ENCODE measurements around the gene ZNF385D. TPM values are rescaled to one million over a fixed set of nuclear protein-coding genes. Genes with fewer than 3 reads are reported as not detected.

The ZNF385D gene
- total and polyA plus RNA-seq, 2 donors from 2014 or later = 1.4 to 8.9 TPM

DNA sequence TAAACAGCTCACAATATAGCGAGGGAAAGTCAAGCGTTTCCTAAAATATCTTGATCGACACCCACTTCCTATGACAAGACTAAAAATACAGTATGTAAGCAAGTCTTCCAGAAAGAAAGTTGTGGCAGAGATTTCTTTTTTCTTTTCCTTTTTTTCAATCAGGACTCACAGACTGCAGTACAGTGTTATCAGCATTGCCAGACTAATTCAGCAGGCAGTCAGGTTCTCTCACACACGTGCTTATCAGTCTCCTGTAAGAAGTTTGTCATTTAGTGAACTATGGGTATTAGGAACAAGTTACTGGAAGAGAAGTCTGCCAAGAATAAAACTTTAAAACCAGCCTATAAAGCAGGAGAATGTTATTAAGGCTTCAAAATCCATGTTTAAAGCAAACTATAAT, 32.8 kb upstream of the ZNF385D start:
- TF ChIP-seq, protein P1, sequence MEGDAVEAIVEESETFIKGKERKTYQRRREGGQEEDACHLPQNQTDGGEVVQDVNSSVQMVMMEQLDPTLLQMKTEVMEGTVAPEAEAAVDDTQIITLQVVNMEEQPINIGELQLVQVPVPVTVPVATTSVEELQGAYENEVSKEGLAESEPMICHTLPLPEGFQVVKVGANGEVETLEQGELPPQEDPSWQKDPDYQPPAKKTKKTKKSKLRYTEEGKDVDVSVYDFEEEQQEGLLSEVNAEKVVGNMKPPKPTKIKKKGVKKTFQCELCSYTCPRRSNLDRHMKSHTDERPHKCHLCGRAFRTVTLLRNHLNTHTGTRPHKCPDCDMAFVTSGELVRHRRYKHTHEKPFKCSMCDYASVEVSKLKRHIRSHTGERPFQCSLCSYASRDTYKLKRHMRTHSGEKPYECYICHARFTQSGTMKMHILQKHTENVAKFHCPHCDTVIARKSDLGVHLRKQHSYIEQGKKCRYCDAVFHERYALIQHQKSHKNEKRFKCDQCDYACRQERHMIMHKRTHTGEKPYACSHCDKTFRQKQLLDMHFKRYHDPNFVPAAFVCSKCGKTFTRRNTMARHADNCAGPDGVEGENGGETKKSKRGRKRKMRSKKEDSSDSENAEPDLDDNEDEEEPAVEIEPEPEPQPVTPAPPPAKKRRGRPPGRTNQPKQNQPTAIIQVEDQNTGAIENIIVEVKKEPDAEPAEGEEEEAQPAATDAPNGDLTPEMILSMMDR (IDR thresholded peaks at IDR 0.05; ENCODE audit: borderline replicate concordance, extremely low read depth, insufficient read depth) = no peak
- DNase-seq (no peak), FAIRE-seq (no peak)
- H3K36me3 ChIP-seq (ENCODE audit: control insufficient read depth in 2 of 3, insufficient read depth in 3 of 3, low read length in 3 of 3) = no peaks in the 10 kb centered on the region
- H3K4me3 ChIP-seq (ENCODE audit: low read length in 3 of 3) = no peak overlapping the region
- H3K27me3 ChIP-seq (ENCODE audit: control insufficient read depth, insufficient read depth, low read length) = no peaks in the 10 kb centered on the region
- intact Hi-C loops (cut with DNase I) = no loop called here
- H3K9me3 ChIP-seq (ENCODE audit: control insufficient read depth in 2 of 3, insufficient read depth in 1 of 3, low read length in 3 of 3) = no peaks in the 10 kb centered on the region
- no peaks in the 10 kb centered on the region for H3K4me1 ChIP-seq (ENCODE audit: control insufficient read depth in 2 of 3, insufficient read depth in 2 of 3, low read depth in 1 of 3, low read length in 3 of 3)
- H3K27ac ChIP-seq (ENCODE audit: low read depth in 2 of 2, low read length in 2 of 2) = no peak overlapping the region
- no peak overlapping the region for H3K9ac ChIP-seq (ENCODE audit: low read length in 3 of 3)

DNA sequence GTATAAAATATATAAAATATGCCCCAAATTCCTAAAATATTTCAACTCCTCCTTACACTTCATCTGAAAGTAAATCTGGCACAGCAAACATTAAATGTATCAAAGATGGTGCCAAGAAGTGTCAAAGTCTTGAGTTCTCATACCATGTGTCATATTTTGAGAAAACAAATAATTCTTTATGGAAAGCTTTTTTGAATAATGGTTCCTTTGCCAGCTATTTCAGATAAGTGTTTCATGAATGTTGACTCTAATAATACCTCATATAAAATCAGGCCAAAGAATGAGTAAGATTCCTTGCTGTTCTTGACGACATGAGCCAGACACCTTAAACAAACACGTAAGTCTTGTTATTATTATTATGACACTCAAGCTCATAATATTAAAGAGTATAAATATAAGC, 30.3 kb upstream of the ZNF385D start:
- Histone ChIP-seq H3K9ac (ENCODE audit: low read length in 3 of 3) (no peak overlapping the region), H3K27me3 (ENCODE audit: control insufficient read depth, insufficient read depth, low read length) (no peaks in the 10 kb centered on the region), H3K36me3 (ENCODE audit: control insufficient read depth in 2 of 3, insufficient read depth in 3 of 3, low read length in 3 of 3) (no peaks in the 10 kb centered on the region), H3K27ac (ENCODE audit: low read depth in 2 of 2, low read length in 2 of 2) (no peak overlapping the region), H3K9me3 (ENCODE audit: control insufficient read depth in 2 of 3, insufficient read depth in 1 of 3, low read length in 3 of 3) (no peaks in the 10 kb centered on the region), H3K4me3 (ENCODE audit: low read length in 3 of 3) (no peak overlapping the region), H3K4me1 (ENCODE audit: control insufficient read depth in 2 of 3, insufficient read depth in 2 of 3, low read depth in 1 of 3, low read length in 3 of 3) (no peaks in the 10 kb centered on the region)
- TF ChIP-seq, protein P1 (IDR thresholded peaks at IDR 0.05; ENCODE audit: borderline replicate concordance, extremely low read depth, insufficient read depth) = no peak
- no peak for DNase-seq
- intact Hi-C loops (cut with DNase I) = no loop called here
- FAIRE-seq = no peak

DNA sequence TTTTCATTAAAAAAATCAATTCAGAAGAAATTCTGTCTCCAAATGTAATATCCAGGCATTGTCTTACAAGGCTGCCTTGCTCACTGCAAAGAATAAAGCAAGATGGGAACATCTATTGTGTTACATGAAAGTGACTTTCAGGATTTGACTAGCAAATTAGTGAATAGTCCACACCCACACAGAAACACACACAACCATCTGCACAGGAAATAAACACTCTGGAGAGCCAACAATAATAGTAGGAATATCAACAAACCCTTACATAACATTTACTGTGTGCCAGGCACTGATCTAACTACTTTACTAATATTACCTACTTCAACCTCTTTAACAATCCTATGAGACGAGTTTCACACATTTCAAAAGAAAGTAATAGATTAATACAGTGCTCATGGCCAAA, 28.9 kb upstream of the ZNF385D start:
- TF ChIP-seq, protein P1 (IDR thresholded peaks at IDR 0.05; ENCODE audit: borderline replicate concordance, extremely low read depth, insufficient read depth) = no peak
- Histone ChIP-seq H3K4me1 (ENCODE audit: control insufficient read depth in 2 of 3, insufficient read depth in 2 of 3, low read depth in 1 of 3, low read length in 3 of 3) (no peaks in the 10 kb centered on the region), H3K9ac (ENCODE audit: low read length in 3 of 3) (no peak overlapping the region), H3K9me3 (ENCODE audit: control insufficient read depth in 2 of 3, insufficient read depth in 1 of 3, low read length in 3 of 3) (no peaks in the 10 kb centered on the region), H3K4me3 (ENCODE audit: low read length in 3 of 3) (no peak overlapping the region), H3K27me3 (ENCODE audit: control insufficient read depth, insufficient read depth, low read length) (no peaks in the 10 kb centered on the region), H3K36me3 (ENCODE audit: control insufficient read depth in 2 of 3, insufficient read depth in 3 of 3, low read length in 3 of 3) (no peaks in the 10 kb centered on the region), H3K27ac (ENCODE audit: low read depth in 2 of 2, low read length in 2 of 2) (no peak overlapping the region)
- intact Hi-C loops (cut with DNase I) = no loop called here
- DNase-seq = no peak
- no peak for FAIRE-seq

DNA sequence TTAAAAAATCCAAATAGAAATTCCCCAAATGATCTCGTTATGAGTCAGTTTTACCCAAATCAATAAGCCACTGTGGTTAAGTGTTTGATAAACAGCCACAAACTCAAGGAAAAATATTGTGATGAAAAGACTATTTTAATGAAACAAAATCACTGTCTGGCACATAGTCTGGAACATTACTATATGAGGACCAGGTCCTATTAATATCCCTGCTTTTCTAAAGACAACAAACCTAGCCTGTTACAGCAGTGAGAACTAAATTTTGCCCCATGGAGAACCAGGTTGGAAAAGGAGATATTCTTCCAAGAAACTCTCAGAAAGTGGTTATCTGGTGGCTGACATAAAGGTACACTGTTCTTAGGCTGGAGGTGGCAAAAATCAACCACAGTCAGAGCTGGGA, 27.7 kb upstream of the ZNF385D start:
- no peak for DNase-seq
- FAIRE-seq = no peak
- Histone ChIP-seq H3K9me3 (ENCODE audit: control insufficient read depth in 2 of 3, insufficient read depth in 1 of 3, low read length in 3 of 3) (peaks cover 0 to 3% (median 0%) of the 10 kb centered on the region in 3 donors), H3K27me3 (ENCODE audit: control insufficient read depth, insufficient read depth, low read length) (no peaks in the 10 kb centered on the region), H3K4me3 (ENCODE audit: low read length in 3 of 3) (no peak overlapping the region), H3K4me1 (ENCODE audit: control insufficient read depth in 2 of 3, insufficient read depth in 2 of 3, low read depth in 1 of 3, low read length in 3 of 3) (no peaks in the 10 kb centered on the region), H3K27ac (ENCODE audit: low read depth in 2 of 2, low read length in 2 of 2) (no peak overlapping the region), H3K36me3 (ENCODE audit: control insufficient read depth in 2 of 3, insufficient read depth in 3 of 3, low read length in 3 of 3) (no peaks in the 10 kb centered on the region), H3K9ac (ENCODE audit: low read length in 3 of 3) (no peak overlapping the region)
- intact Hi-C loops (cut with DNase I) = no loop called here
- TF ChIP-seq, protein P1 (IDR thresholded peaks at IDR 0.05; ENCODE audit: borderline replicate concordance, extremely low read depth, insufficient read depth) = no peak
